H1 (cell line): Measurements from ENCODE around the gene GTF2IRD1. TPM values are rescaled to one million over a fixed set of nuclear protein-coding genes. Genes with fewer than 3 reads are reported as not detected.

ENCODE experiments used
- CTCF ChIA-PET: fragments of 300-600 bp; sonication (Branson Sonifier 250); formaldehyde crosslinking; loops from one replicate; lab custom pipeline; 2021; ENCODE audit not compliant: partially characterized antibody; lab: Charles Lee
- POLR2A ChIA-PET: fragments of 300-600 bp; sonication (Branson Sonifier 250); formaldehyde crosslinking; loops from one replicate; lab custom pipeline; 2021; ENCODE audit warnings: inconsistent platforms; ENCODE audit not compliant: partially characterized antibody; lab: Charles Lee
- DNase-seq, 2 experiments: peaks; one replicate each; pipeline versions ENCODE4 v3.0.0 to v3.0.0-alpha.2; 2010 to 2022; ENCODE audit warnings: low spot score in 2 of 2, low read depth in 1 of 2, mixed read lengths in 1 of 2
- FAIRE-seq: peaks from 2 replicates; lab custom pipeline; 2011; peaks lifted over from hg19 to GRCh38; lab: Jason Lieb, UNC
- H2AFZ ChIP-seq: 2 replicates; pipeline ENCODE4 v1.8.1; 2012; ENCODE audit warnings: low read length, inconsistent platforms
- H2AK5ac ChIP-seq: 2 replicates; pipeline ENCODE4 v1.6.1; 2013; ENCODE audit warnings: low read depth, low read length
- H2BK120ac ChIP-seq: replicated peaks from 2 replicates; pipeline ENCODE3; 2013; ENCODE audit warnings: low read depth, low read length, inconsistent platforms
- H2BK12ac ChIP-seq: 2 replicates; pipeline ENCODE4 v1.6.1; 2013; ENCODE audit warnings: low read depth, low read length
- H2BK15ac ChIP-seq: 2 replicates; pipeline ENCODE4 v1.6.1; 2013; ENCODE audit warnings: low read length
- H2BK20ac ChIP-seq: 2 replicates; pipeline ENCODE4 v1.6.1; 2013; ENCODE audit warnings: low read length
- H2BK5ac ChIP-seq: 2 replicates; pipeline ENCODE4 v1.6.1; 2013; ENCODE audit warnings: low read depth, low read length
- H3K14ac ChIP-seq: 2 replicates; pipeline ENCODE4 v1.6.1; 2013; ENCODE audit warnings: inconsistent platforms; ENCODE audit not compliant: insufficient read length
- H3K18ac ChIP-seq: 2 replicates; pipeline ENCODE4 v1.6.1; 2013; ENCODE audit warnings: low read length; ENCODE audit errors: extremely low read depth
- H3K23ac ChIP-seq: 2 replicates; pipeline ENCODE4 v1.6.1; 2013; ENCODE audit warnings: inconsistent platforms; ENCODE audit not compliant: insufficient read length
- H3K23me2 ChIP-seq: 2 replicates; pipeline ENCODE4 v1.6.1; 2013; ENCODE audit warnings: low read depth, low read length
- H3K27ac ChIP-seq: 2 replicates; pipeline ENCODE4 v1.6.1; 2011; ENCODE audit warnings: low read depth, low read length, inconsistent platforms
- H3K27me3 ChIP-seq, 4 experiments: replicated peaks in 1 of 4; 1 replicate in 1 of 4; 2 replicates in 3 of 4; pipeline versions ENCODE4 v1.6.1 to v1.8.1; 2011 to 2013; ENCODE audit warnings: low read length in 3 of 4, mild to moderate bottlenecking in 3 of 4, inconsistent platforms in 2 of 4, mixed read lengths in 2 of 4, moderate library complexity in 1 of 4; ENCODE audit not compliant: control insufficient read depth in 3 of 4, insufficient read depth in 3 of 4; ENCODE audit errors: extremely low read depth in 1 of 4
- H3K36me3 ChIP-seq, 4 experiments: 2 replicates each; pipeline versions ENCODE4 v1.6.1 to v1.8.1; 2011 to 2013; ENCODE audit warnings: mild to moderate bottlenecking in 4 of 4, low read length in 3 of 4, moderate library complexity in 2 of 4, control low read depth in 1 of 4, inconsistent platforms in 1 of 4; ENCODE audit not compliant: insufficient read depth in 4 of 4, control insufficient read depth in 2 of 4
- H3K4ac ChIP-seq: replicated peaks from 2 replicates; pipeline ENCODE3; 2013; ENCODE audit warnings: low read length, low read depth, mixed read lengths, inconsistent platforms; ENCODE audit not compliant: insufficient read length
- H3K4me1 ChIP-seq, 4 experiments: replicated peaks in 1 of 4; 1 replicate in 1 of 4; 2 replicates in 3 of 4; pipeline versions ENCODE4 v1.6.1 to v1.8.1; 2011 to 2013; ENCODE audit warnings: low read length in 3 of 4, inconsistent platforms in 2 of 4, mixed read lengths in 1 of 4; ENCODE audit not compliant: insufficient read depth in 4 of 4, control insufficient read depth in 3 of 4
- H3K4me2 ChIP-seq, 2 experiments: 2 replicates each; pipeline versions ENCODE4 v1.6.1 to v1.8.1; 2011 to 2013; ENCODE audit warnings: low read depth in 2 of 2, low read length in 2 of 2, control low read depth in 1 of 2, inconsistent platforms in 1 of 2, mild to moderate bottlenecking in 1 of 2; ENCODE audit not compliant: insufficient read depth in 1 of 2
- H3K4me3 ChIP-seq, 4 experiments: fragments of 200-600, 300-600 bp in 1 of 4; sonication (generic), shearing (Covaris generic), sonication (Bioruptor Twin) in 1 of 4; 2 replicates each; pipeline versions ENCODE4 v1.5.1 to v1.8.1; 2011 to 2016; ENCODE audit warnings: low read length in 4 of 4, low read depth in 3 of 4, control low read depth in 2 of 4, inconsistent platforms in 2 of 4, mild to moderate bottlenecking in 2 of 4, mixed read lengths in 1 of 4, moderate library complexity in 1 of 4; ENCODE audit not compliant: insufficient read depth in 2 of 4; ENCODE audit errors: extremely low read depth in 1 of 4
- H3K56ac ChIP-seq: replicated peaks from 2 replicates; pipeline ENCODE3; 2013; ENCODE audit warnings: low read depth, mild to moderate bottlenecking, mixed read lengths, low read length, inconsistent platforms; ENCODE audit not compliant: insufficient read length
- H3K79me1 ChIP-seq: 2 replicates; pipeline ENCODE4 v1.6.1; 2013; ENCODE audit warnings: low read depth, low read length, control low read depth
- H3K79me2 ChIP-seq, 2 experiments: 2 replicates each; pipeline versions ENCODE4 v1.6.1 to v1.8.1; 2012 to 2013; ENCODE audit warnings: low read length in 2 of 2, mild to moderate bottlenecking in 2 of 2, inconsistent platforms in 1 of 2; ENCODE audit not compliant: insufficient read depth in 2 of 2, control insufficient read depth in 1 of 2
- H3K9ac ChIP-seq, 4 experiments: replicated peaks in 1 of 4; 1 replicate in 1 of 4; 2 replicates in 3 of 4; pipeline versions ENCODE4 v1.6.1 to v1.8.1; 2011 to 2013; ENCODE audit warnings: low read depth in 3 of 4, low read length in 3 of 4, control low read depth in 2 of 4, mild to moderate bottlenecking in 2 of 4, moderate library complexity in 2 of 4, inconsistent platforms in 1 of 4; ENCODE audit errors: extremely low read depth in 1 of 4
- H3K9me3 ChIP-seq, 2 experiments: 2 replicates each; pipeline versions ENCODE4 v1.6.1 to v1.8.1; 2012 to 2013; ENCODE audit warnings: mild to moderate bottlenecking in 2 of 2, moderate library complexity in 2 of 2, control low read depth in 1 of 2, inconsistent platforms in 1 of 2, low read depth in 1 of 2, low read length in 1 of 2, mixed read lengths in 1 of 2; ENCODE audit not compliant: insufficient read depth in 2 of 2
- H4K20me1 ChIP-seq, 2 experiments: replicated peaks in 1 of 2; 2 replicates each; pipeline versions ENCODE3 to v1.8.1; 2011 to 2013; ENCODE audit warnings: inconsistent platforms in 2 of 2, low read length in 2 of 2, mild to moderate bottlenecking in 1 of 2; ENCODE audit not compliant: insufficient read depth in 2 of 2, control insufficient read depth in 1 of 2
- H4K5ac ChIP-seq: 2 replicates; pipeline ENCODE4 v1.6.1; 2013; ENCODE audit warnings: low read length, low read depth, mixed read lengths, inconsistent platforms; ENCODE audit not compliant: insufficient read length
- H4K8ac ChIP-seq: 2 replicates; pipeline ENCODE4 v1.8.0; 2013; ENCODE audit warnings: mild to moderate bottlenecking, moderate library complexity, low read length, inconsistent platforms; ENCODE audit not compliant: insufficient read depth; ENCODE audit errors: extremely low read depth
- H4K91ac ChIP-seq: replicated peaks from 2 replicates; pipeline ENCODE3; 2013; ENCODE audit warnings: low read length, mixed read lengths, inconsistent platforms; ENCODE audit not compliant: insufficient read length
- CBX5 ChIP-seq: fragments of 300-800, 300-1000 bp; sonication (generic); IDR thresholded peaks from 2 replicates; pipeline ENCODE4 v1.7.1; 2016; ENCODE audit warnings: antibody characterized with exemption, low read length, low read depth
- KDM1A ChIP-seq: fragments of 200-600, 300-600 bp; sonication (generic); IDR thresholded peaks from 2 replicates; pipeline ENCODE4 v1.7.1; 2016; ENCODE audit warnings: mild to moderate bottlenecking, low read length, borderline replicate concordance
- RNF2 ChIP-seq: fragments of 200-900, 300-1000 bp; sonication (generic); IDR thresholded peaks from 2 replicates; pipeline ENCODE4 v1.7.1; 2016; ENCODE audit warnings: borderline replicate concordance, low read depth, mild to moderate bottlenecking, antibody characterized with exemption, low read length; ENCODE audit not compliant: poor library complexity, severe bottlenecking; ENCODE audit errors: missing control alignments
- WGBS, 2 experiments: shearing (Covaris generic) in 1 of 2; methylation state at CpG; one replicate each; pipeline versions ENCODE4 v1.1.6 to v1.1.7; 2013 to 2015; ENCODE audit warnings: low lambda C conversion rate in 2 of 2, mixed read lengths in 2 of 2, inconsistent platforms in 1 of 2, low coverage in 1 of 2, missing lambda C conversion rate in 1 of 2; ENCODE audit not compliant: insufficient replicate concordance in 2 of 2, insufficient coverage in 1 of 2, insufficient read length in 1 of 2; ENCODE audit errors: extremely low coverage in 1 of 2, missing lambda C conversion rate in 1 of 2; 5-methylcytosine and 5-hydroxymethylcytosine counted together
- polyA plus RNA-seq, 7 experiments: library from polyadenylated mRNA; depleted of rRNA in 3 of 7; stranded (reverse) in 5 of 7; unstranded in 2 of 7; fragments of >200 nt in 5 of 7; fragments of 200-250 nt in 2 of 7; gene quantifications; 1 replicate in 5 of 7; 2 replicates in 1 of 7; 4 replicates in 1 of 7; pipeline versions ENCODE4 v1.2.1 to v1.2.3, GENCODE V29; 2011 to 2013; ENCODE audit warnings: missing spikeins in 2 of 7, mixed read lengths in 2 of 7
- total RNA-seq: library from RNA; stranded (reverse); fragmentation: NEBNext Ultra II Directional; extraction: Animal tissue kit (Norgen Biotek cat#: 25700); gene quantifications from 2 replicates; pipeline ENCODE4 v1.2.1, GENCODE V29; 2021

GTF2IRD1 gene
- total and polyA plus RNA-seq, 2 of the 8 experiments (the other 6 are each of a cell fraction or from before 2014, with no cell fraction given): 27.4 to 45.4 TPM

DNA sequence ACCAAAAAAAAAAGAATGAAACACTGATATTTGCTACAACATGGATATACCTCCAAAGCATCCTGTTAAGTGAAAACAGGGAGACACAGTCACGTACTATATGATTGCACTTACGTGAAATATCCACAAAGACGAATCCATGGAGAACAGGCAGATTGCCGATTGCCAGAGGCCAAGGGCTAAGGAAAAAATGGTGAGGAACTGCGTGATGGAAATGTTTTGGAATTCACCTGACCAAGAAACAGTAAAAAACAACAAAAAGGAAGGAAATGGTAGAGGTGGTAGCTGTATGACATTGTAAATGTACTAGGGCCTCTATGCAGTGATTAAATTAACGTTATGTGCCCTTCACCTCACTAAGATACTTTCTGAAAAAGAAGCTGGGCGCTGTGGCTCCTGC, 44.1 kb upstream of the GTF2IRD1 start:
- DNase-seq: no peak
- H2BK120ac ChIP-seq: no peak overlapping the region
- no peaks in the 10 kb centered on the region for H3K27me3 ChIP-seq
- no peak overlapping the region for H2BK12ac ChIP-seq
- H3K79me1 ChIP-seq: no peaks in the 10 kb centered on the region
- H3K27ac ChIP-seq: no peak overlapping the region
- H2AK5ac ChIP-seq: no peak overlapping the region
- no peaks in the 10 kb centered on the region for H3K9me3 ChIP-seq
- CTCF ChIA-PET: interaction anchor here (0.7 to 2.5 kb wide), 8 partner anchors 8 to 157 kb away, joined by 3 to 13 read pairs (median 4); no protein-coding TSS in a partner anchor
- no peak overlapping the region for H3K4ac ChIP-seq
- no peak overlapping the region for H3K9ac ChIP-seq
- no peak for FAIRE-seq
- H3K4me3 ChIP-seq: no peak overlapping the region
- peaks cover 0 to 1% (median under 1%) of the 10 kb centered on the region in 4 experiments; a peak in 2 of 8 replicates for H3K36me3 ChIP-seq
- H3K56ac ChIP-seq: no peak overlapping the region
- POLR2A ChIA-PET: interaction anchor here (1.2 kb wide), 1 partner anchor 254 kb away, joined by 3 read pairs; no protein-coding TSS in a partner anchor
- no peak overlapping the region for H3K23ac ChIP-seq
- peaks cover 0 to 5% (median under 1%) of the 10 kb centered on the region in 4 experiments; a peak in 3 of 7 replicates for H3K4me1 ChIP-seq
- WGBS, 2 experiments: 79% methylated on average over 7 of the region's 7 CpGs; no CpG with 5 or more reads in 1 of the 2 experiments
- H3K79me2 ChIP-seq: no peaks in the 10 kb centered on the region
- H2BK20ac ChIP-seq: no peak overlapping the region
- no peak overlapping the region for H4K91ac ChIP-seq
- H3K14ac ChIP-seq: no peak overlapping the region
- no peak overlapping the region for H4K5ac ChIP-seq
- TF ChIP-seq CBX5: no peak
- TF ChIP-seq KDM1A: no peak
- TF ChIP-seq RNF2: no peak
- no peak overlapping the region for H3K4me2 ChIP-seq
- no peak overlapping the region for H4K8ac ChIP-seq
- no peak overlapping the region for H3K18ac ChIP-seq
- H2BK5ac ChIP-seq: no peak overlapping the region
- H3K23me2 ChIP-seq: no peaks in the 10 kb centered on the region
- H2BK15ac ChIP-seq: no peak overlapping the region
- no peaks in the 10 kb centered on the region for H4K20me1 ChIP-seq
- no peak overlapping the region for H2AFZ ChIP-seq
